Measurements from ENCODE around the gene TCL1B.

DNA sequence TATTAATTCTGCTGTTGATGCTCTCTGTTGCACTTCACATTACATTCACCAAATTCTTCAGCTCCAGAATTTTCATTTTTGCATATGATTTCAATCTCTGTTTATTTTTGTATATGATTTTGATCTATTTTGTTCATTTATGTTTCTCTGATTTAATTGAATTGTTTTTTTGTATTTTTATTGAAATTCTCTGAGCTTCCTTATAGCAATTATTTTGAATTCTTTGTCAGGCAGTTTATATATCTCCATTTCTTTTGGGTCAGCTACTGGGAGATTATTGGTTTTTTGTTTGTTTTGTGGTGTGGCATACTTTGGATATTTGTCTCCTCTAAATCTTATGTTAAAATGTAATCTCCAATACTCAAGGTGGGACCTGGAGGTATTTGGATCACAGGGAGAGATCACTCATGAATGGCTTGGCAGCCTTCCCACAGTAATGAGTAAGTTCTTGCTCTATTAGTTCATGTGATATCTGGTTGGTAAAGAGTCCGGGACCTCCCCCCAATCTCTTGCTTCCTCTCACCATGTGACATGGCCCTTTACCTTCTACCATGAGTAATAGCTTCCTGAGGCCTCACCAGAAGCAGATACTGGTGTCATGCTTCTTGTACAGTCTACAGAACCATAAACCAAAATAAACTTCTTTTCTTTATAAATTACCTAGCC is 36.4 kb downstream of the TCL1B start:
- no peak for TF ChIP-seq POLR2A (IDR thresholded peaks at IDR 0.05)
- TF ChIP-seq, protein P1, sequence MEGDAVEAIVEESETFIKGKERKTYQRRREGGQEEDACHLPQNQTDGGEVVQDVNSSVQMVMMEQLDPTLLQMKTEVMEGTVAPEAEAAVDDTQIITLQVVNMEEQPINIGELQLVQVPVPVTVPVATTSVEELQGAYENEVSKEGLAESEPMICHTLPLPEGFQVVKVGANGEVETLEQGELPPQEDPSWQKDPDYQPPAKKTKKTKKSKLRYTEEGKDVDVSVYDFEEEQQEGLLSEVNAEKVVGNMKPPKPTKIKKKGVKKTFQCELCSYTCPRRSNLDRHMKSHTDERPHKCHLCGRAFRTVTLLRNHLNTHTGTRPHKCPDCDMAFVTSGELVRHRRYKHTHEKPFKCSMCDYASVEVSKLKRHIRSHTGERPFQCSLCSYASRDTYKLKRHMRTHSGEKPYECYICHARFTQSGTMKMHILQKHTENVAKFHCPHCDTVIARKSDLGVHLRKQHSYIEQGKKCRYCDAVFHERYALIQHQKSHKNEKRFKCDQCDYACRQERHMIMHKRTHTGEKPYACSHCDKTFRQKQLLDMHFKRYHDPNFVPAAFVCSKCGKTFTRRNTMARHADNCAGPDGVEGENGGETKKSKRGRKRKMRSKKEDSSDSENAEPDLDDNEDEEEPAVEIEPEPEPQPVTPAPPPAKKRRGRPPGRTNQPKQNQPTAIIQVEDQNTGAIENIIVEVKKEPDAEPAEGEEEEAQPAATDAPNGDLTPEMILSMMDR (IDR thresholded peaks at IDR 0.05), result no peak
